GM21381 (cell line): ENCODE data around the gene ZNF200.
"Not testable (repeated sequence)": the region's sequence is repeated elsewhere in the genome, so short reads cannot be mapped to it uniquely, and the experiment has no call there.

ENCODE experiments used
- ATAC-seq: cut with Tn5 transposase; IDR thresholded peaks from one replicate; pipeline ENCODE4 v1.9.1; 2021; ENCODE audit warnings: mild to moderate bottlenecking, moderate library complexity; ENCODE audit not compliant: unreplicated experiment

Gene ZNF200

DNA sequence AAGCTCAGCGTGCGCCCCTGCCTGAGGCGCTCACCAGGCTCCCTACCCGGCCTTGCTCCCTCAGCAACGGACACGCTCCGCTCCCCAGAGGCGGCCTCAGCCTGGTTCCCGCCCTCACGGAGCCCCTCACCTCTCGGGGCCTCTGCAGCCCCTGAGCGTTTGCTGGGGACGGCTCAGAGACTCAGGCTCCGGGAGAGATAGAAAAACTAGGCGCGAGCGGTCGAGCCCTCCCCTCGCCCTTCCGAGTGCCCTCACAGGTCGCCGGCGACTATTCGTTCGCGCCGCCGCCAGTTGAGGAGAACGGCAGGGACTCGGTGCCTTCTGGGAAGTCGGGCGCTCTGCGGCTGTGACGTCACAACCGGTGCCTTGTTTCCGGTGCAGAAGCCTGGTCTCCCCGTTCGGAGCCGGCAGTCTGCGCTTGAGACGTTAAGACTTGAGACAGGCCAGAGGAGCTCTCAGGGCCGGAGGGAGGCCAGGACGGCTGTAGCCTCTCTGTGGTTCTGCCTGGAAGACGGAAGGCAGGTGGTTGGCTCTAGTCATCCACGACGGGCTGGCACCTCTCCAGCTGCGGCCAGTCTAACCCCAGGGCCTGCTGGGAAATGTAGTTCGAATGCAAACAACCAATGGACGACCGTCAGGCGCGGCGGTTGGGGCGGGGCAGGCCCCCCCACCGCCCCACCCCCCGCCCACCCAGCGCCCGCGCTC lies at the start of gene ZNF200:
ZNF200 (minus strand) TSS at position 302 of the 705 bp plus-strand sequence. CDS start 1,403 bp downstream, outside the sequence.
- peak; percentile 97 for ATAC-seq

- no peak for ATAC-seq
These were observed 48.8 kb upstream of the ZNF200 start for GRCh38 chr16:3283543-3284447.

DNA sequence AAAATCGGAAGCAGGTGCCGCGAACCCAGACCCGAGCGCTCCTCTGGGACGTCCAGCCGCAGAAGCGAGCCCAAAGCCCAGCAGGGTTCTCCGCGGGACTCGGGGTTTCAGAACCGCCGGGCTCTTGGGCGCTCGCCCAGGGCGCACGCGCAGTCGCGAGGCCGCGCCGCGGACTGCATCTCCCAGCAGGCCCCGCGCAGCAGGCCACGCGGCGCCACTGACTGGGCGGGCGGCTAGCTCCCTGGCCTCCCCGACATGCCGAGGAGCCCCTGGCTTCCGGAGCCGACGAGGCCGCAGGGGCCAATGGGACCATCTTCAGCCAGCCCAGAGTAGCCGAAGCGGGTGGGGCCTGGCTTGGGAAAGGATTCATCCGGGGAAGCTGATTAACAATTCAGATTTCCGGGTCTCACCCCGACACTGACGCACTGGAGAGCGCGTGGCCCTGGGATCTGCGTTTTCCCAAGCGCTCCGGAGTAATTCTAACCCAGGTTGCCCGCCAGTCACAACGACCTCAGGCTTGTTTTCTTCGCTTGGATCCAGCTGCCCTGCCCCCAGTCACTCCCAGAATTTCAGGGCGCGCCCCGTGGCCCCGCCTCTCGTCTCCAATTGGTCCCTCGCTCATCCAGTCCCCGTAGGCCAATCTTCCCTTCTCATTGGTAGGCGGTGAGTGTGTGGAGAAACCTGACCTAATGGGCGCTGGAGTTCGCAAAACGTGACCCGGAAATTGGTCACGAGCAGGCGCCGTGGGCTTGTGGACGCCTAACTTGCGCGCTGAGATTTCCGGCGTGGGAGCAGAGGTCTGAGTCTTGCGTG lies 48.0 kb upstream of the ZNF200 start, which contains the start of gene ZNF263:
ZNF263 (plus strand) TSS at position 762 of the 813 bp plus-strand sequence. CDS start 328 bp downstream, outside the sequence.
- ATAC-seq, result peak; percentile 79

- ATAC-seq, result peak; percentile 27
These were observed 47.3 kb upstream of the ZNF200 start for GRCh38 chr16:3282103-3282729.

GRCh38 chr16:3281222-3281820 lies 46.4 kb upstream of the ZNF200 start:
- ATAC-seq, result no peak

DNA sequence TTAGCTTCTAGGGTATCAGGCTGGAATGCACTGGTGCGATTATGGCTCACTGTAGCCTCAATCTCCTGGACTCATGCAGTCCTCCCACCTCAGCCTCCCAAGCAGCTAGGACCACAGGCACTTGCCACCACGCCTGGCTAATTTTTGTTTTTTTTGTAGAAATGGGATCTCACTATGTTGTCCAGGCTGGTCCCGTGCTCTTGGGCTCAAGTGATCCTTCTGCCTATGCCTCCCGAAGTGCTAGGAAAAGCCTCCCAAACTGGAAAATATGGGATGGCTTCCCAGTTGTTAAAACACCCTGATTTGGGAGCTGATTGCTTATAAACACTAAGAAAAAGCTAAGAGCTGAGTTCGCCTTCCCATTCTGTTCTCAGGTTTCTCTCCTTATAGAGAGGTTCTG lies 41.7 kb upstream of the ZNF200 start:
- no peak for ATAC-seq

GRCh38 chr16:3274947-3275346 lies 40.0 kb upstream of the ZNF200 start:
- no peak for ATAC-seq

- no peak for ATAC-seq
These were observed 39.5 kb upstream of the ZNF200 start for GRCh38 chr16:3274490-3274889.

GRCh38 chr16:3271281-3271680 lies 36.3 kb upstream of the ZNF200 start:
- ATAC-seq, result not testable (repeated sequence)

- not testable (repeated sequence) for ATAC-seq
These were observed 35.8 kb upstream of the ZNF200 start for GRCh38 chr16:3270718-3271117.

GRCh38 chr16:3268294-3268693 lies 33.3 kb upstream of the ZNF200 start:
- no peak for ATAC-seq

- ATAC-seq, result no peak
These were observed 32.0 kb upstream of the ZNF200 start for GRCh38 chr16:3266873-3267537.

GRCh38 chr16:3264137-3265036 lies 29.4 kb upstream of the ZNF200 start:
- ATAC-seq, result peak; percentile 76

- no peak for ATAC-seq
These were observed 27.6 kb upstream of the ZNF200 start for GRCh38 chr16:3262517-3262916.

GRCh38 chr16:3259836-3260235 lies 24.9 kb upstream of the ZNF200 start:
- ATAC-seq, result no peak

- no peak for ATAC-seq
These were observed 22.0 kb upstream of the ZNF200 start for GRCh38 chr16:3256866-3257465.

GRCh38 chr16:3256146-3256865 lies 21.3 kb upstream of the ZNF200 start, which contains the start of gene MEFV:
Gene MEFV (minus strand): TSS chr16:3256633. CDS start chr16:3256587, 46 bp downstream.
- ATAC-seq, result no peak
